ENCODE data around the gene OXSR1.
A peak's percentile ranks its signal among the peaks of the same experiment; 100 is the strongest.

Gene OXSR1

GRCh38 chr3:38127611-38128302, 37.6 kb upstream of the OXSR1 start:
- Histone ChIP-seq H3K27me3 (replicated peaks) (no peaks in the 10 kb centered on the region), H3K4me3 (ENCODE audit: low read depth, low read length) (no peak overlapping the region), H3K27ac (no peak overlapping the region), H3K36me3 (replicated peaks) (peaks cover 60% of the 10 kb centered on the region)
- DNase-seq: no peak
- TF ChIP-seq CTCF (IDR thresholded peaks at IDR 0.05; ENCODE audit: low read depth, low read length, missing control alignments): no peak
- in situ Hi-C loops (cut with HindIII; ENCODE audit: low pct_ligation_motif_present, low sequenced_read_pairs): no loop called here

- Histone ChIP-seq H3K4me3 (ENCODE audit: low read depth, low read length) (no peak overlapping the region), H3K36me3 (replicated peaks) (peaks cover 55% of the 10 kb centered on the region), H3K27ac (no peak overlapping the region), H3K27me3 (replicated peaks) (no peaks in the 10 kb centered on the region)
- no peak for TF ChIP-seq CTCF (IDR thresholded peaks at IDR 0.05; ENCODE audit: low read depth, low read length, missing control alignments)
- in situ Hi-C loops (cut with HindIII; ENCODE audit: low pct_ligation_motif_present, low sequenced_read_pairs): no loop called here
- no peak for DNase-seq
Measured at GRCh38 chr3:38128303-38128655, 37.1 kb upstream of the OXSR1 start.

- H3K27ac ChIP-seq: no peak overlapping the region
- no peak for TF ChIP-seq CTCF (IDR thresholded peaks at IDR 0.05; ENCODE audit: low read depth, low read length, missing control alignments)
- no peak overlapping the region for H3K4me3 ChIP-seq (ENCODE audit: low read depth, low read length)
- no peaks in the 10 kb centered on the region for H3K27me3 ChIP-seq (replicated peaks)
- no peak for DNase-seq
- H3K36me3 ChIP-seq (replicated peaks): peaks cover 55% of the 10 kb centered on the region
- in situ Hi-C loops (cut with HindIII; ENCODE audit: low pct_ligation_motif_present, low sequenced_read_pairs): no loop called here
Measured at GRCh38 chr3:38129058-38129457, 36.3 kb upstream of the OXSR1 start.

GRCh38 chr3:38130631-38131065, 34.7 kb upstream of the OXSR1 start:
- in situ Hi-C loops (cut with HindIII; ENCODE audit: low pct_ligation_motif_present, low sequenced_read_pairs): no loop called here
- Histone ChIP-seq H3K4me3 (ENCODE audit: low read depth, low read length) (no peak overlapping the region), H3K27me3 (replicated peaks) (no peaks in the 10 kb centered on the region), H3K36me3 (replicated peaks) (peaks cover 51% of the 10 kb centered on the region), H3K27ac (no peak overlapping the region)
- no peak for DNase-seq
- TF ChIP-seq CTCF (IDR thresholded peaks at IDR 0.05; ENCODE audit: low read depth, low read length, missing control alignments): no peak

GRCh38 chr3:38131621-38132369, 33.5 kb upstream of the OXSR1 start:
- no peak overlapping the region for H3K27ac ChIP-seq
- DNase-seq: peak; percentile 45
- in situ Hi-C loops (cut with HindIII; ENCODE audit: low pct_ligation_motif_present, low sequenced_read_pairs): no loop called here
- TF ChIP-seq CTCF (IDR thresholded peaks at IDR 0.05; ENCODE audit: low read depth, low read length, missing control alignments): peak; percentile 84
- peaks cover 41% of the 10 kb centered on the region for H3K36me3 ChIP-seq (replicated peaks)
- no peak overlapping the region for H3K4me3 ChIP-seq (ENCODE audit: low read depth, low read length)
- no peaks in the 10 kb centered on the region for H3K27me3 ChIP-seq (replicated peaks)
